ENCODE data around the gene ANKRD28. TPM values are rescaled to one million over a fixed set of nuclear protein-coding genes. Genes with fewer than 3 reads are reported as not detected.

Gene ANKRD28
- total RNA-seq, 1 donor from 2014 or later, result 21.6 TPM

DNA sequence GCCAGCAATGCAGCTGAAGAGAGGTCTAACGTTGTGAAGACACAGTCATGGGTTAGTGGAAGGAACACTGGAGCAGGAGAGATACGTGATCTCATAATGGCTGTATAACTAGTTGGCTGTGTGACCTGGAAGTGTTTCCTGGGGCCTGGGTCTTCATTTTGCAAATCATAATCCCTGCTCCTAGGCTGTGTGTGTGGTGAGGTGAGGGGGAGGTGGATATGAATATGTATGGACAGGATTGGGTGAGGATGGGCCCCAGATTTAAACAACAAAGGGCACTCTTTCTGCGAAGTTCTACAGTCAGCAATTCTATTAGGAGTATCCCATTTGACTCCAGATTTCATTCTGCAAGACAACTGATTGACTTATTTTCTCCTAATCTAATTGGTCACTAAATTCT lies 41.3 kb downstream of the ANKRD28 start:
- H3K4me3 ChIP-seq, result no peak overlapping the region
- no peaks in the 10 kb centered on the region for H3K27me3 ChIP-seq (ENCODE audit: low read depth)
- intact Hi-C loops (cut with micrococcal nuclease), result no loop called here
- H3K9me3 ChIP-seq (replicated peaks), result no peaks in the 10 kb centered on the region
- H3K27ac ChIP-seq (replicated peaks), result no peak overlapping the region
- peaks cover 12% of the 10 kb centered on the region for H3K4me1 ChIP-seq
- DNase-seq, result no peak
- no peaks in the 10 kb centered on the region for H3K36me3 ChIP-seq
- TF ChIP-seq, protein P1, sequence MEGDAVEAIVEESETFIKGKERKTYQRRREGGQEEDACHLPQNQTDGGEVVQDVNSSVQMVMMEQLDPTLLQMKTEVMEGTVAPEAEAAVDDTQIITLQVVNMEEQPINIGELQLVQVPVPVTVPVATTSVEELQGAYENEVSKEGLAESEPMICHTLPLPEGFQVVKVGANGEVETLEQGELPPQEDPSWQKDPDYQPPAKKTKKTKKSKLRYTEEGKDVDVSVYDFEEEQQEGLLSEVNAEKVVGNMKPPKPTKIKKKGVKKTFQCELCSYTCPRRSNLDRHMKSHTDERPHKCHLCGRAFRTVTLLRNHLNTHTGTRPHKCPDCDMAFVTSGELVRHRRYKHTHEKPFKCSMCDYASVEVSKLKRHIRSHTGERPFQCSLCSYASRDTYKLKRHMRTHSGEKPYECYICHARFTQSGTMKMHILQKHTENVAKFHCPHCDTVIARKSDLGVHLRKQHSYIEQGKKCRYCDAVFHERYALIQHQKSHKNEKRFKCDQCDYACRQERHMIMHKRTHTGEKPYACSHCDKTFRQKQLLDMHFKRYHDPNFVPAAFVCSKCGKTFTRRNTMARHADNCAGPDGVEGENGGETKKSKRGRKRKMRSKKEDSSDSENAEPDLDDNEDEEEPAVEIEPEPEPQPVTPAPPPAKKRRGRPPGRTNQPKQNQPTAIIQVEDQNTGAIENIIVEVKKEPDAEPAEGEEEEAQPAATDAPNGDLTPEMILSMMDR (IDR thresholded peaks at IDR 0.05; ENCODE audit: borderline replicate concordance), result no peak

DNA sequence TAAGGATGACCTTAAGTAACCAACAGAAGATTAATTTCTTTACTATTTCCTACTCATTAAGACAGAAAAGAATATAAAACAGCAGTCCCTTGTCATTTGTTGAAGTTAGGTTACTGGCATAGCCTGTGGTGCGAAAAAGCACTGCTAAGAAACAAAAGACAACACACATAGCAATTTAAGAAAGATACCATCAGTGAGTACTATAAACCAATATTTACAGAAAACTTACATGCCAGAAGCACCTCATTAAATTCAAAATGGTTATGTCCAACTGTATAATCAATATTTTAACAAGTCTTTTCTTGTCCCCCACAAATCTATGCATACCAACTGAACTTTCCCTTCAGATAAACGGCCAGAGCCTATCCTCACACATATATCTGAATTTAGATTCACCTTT lies 42.0 kb downstream of the ANKRD28 start:
- no peaks in the 10 kb centered on the region for H3K9me3 ChIP-seq (replicated peaks)
- intact Hi-C loops (cut with micrococcal nuclease), result no loop called here

DNA sequence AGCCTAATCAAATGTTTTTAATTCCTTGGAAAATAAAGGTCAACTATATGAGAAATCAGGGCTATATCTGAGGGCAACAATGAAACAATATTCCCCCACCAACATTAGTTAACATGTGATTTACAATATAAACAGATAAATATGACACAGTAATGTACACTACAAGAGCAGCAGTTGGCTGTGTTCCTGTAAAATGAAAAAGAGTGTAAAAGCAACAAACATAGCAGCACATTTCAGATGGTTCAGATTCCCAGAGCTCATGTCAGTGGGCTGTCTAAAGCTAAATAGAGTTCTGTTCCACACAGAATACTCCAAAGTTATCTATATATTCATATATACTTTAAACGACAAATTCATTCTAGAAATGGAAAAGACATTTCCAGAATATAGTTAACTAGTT lies 42.6 kb downstream of the ANKRD28 start:
- H3K4me1 ChIP-seq, result peaks cover 12% of the 10 kb centered on the region
- no peaks in the 10 kb centered on the region for H3K9me3 ChIP-seq (replicated peaks)
- H3K36me3 ChIP-seq, result peaks cover 4% of the 10 kb centered on the region
- no peak for DNase-seq
- intact Hi-C loops (cut with micrococcal nuclease), result no loop called here
- H3K4me3 ChIP-seq, result no peak overlapping the region
- no peaks in the 10 kb centered on the region for H3K27me3 ChIP-seq (ENCODE audit: low read depth)
- no peak overlapping the region for H3K27ac ChIP-seq (replicated peaks)
- TF ChIP-seq, protein P1 (IDR thresholded peaks at IDR 0.05; ENCODE audit: borderline replicate concordance), result no peak

More for the DNA sequence above, 42.0 kb downstream of the ANKRD28 start:
- DNase-seq, result no peak
- TF ChIP-seq, protein P1 (IDR thresholded peaks at IDR 0.05; ENCODE audit: borderline replicate concordance), result no peak
- Histone ChIP-seq H3K27me3 (ENCODE audit: low read depth) (no peaks in the 10 kb centered on the region), H3K27ac (replicated peaks) (no peak overlapping the region), H3K4me1 (peaks cover 12% of the 10 kb centered on the region), H3K4me3 (no peak overlapping the region), H3K36me3 (no peaks in the 10 kb centered on the region)

DNA sequence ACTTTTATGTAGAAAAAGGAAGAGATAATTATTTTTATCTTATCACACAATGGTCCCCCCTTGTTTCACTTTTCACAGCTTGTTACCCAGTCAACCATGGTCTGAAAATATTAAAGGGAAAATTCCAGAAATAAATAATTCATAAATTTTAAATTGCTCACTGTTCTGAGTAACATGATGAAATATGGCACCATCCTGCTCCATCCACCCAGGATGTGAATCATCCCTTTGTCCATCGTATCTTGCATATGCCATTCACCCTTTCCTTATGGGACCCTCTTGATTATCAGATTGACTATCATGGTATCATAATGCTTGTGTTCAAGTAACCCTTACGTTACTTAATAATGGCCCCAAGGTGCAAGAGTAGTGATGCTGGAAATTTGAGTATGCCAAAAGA lies 43.7 kb downstream of the ANKRD28 start:
- no peaks in the 10 kb centered on the region for H3K27me3 ChIP-seq (ENCODE audit: low read depth)
- DNase-seq, result no peak
- TF ChIP-seq, protein P1 (IDR thresholded peaks at IDR 0.05; ENCODE audit: borderline replicate concordance), result no peak
- no peaks in the 10 kb centered on the region for H3K9me3 ChIP-seq (replicated peaks)
- no peak overlapping the region for H3K4me3 ChIP-seq
- H3K27ac ChIP-seq (replicated peaks), result no peak overlapping the region
- H3K36me3 ChIP-seq, result peaks cover 4% of the 10 kb centered on the region
- peaks cover 12% of the 10 kb centered on the region for H3K4me1 ChIP-seq
- intact Hi-C loops (cut with micrococcal nuclease), result no loop called here

DNA sequence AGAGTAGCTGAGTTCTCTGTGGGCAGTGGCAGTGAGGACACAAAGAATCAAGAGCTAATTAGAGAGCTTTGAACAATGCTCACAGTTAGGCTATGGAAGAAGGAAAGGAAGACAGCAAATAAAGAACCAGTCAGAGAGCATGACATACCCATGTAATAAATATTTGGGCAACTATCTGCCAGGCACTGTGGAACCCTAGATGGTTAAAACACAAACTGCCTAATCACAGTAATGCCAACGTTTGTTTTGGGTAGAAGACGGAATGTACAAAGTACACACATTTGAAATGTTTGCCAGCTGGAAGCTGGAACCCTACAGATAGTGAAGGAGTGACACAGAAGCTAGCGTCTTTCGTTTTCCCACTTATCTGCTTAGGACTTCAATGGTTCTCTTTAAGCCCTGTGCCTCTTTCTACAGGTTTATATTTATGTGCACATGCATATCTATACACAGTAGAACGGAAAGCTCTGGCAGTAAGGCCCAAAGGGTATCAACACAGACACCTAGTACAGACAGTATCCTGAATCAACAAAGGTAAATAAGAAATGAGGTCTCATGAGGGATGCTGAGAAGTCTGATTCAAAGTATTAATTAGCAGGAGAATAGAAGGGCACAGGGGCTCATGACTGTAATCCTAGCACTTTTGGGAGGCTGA lies 44.6 kb downstream of the ANKRD28 start:
- no peaks in the 10 kb centered on the region for H3K9me3 ChIP-seq (replicated peaks)
- H3K36me3 ChIP-seq, result peaks cover 9% of the 10 kb centered on the region
- TF ChIP-seq, protein P1 (IDR thresholded peaks at IDR 0.05; ENCODE audit: borderline replicate concordance), result no peak
- peak overlapping the region; percentile 59 for H3K27ac ChIP-seq (replicated peaks)
- DNase-seq, result no peak
- peaks cover 12% of the 10 kb centered on the region for H3K4me1 ChIP-seq
- no peak overlapping the region for H3K4me3 ChIP-seq
- no peaks in the 10 kb centered on the region for H3K27me3 ChIP-seq (ENCODE audit: low read depth)
- intact Hi-C loops (cut with micrococcal nuclease), result no loop called here

All from left ventricle myocardium inferior (tissue), 1 donor.